GM18508 (cell line): ENCODE measurements around the gene MALSU1.
"Not testable (repeated sequence)": the region's sequence is repeated elsewhere in the genome, so short reads cannot be mapped to it uniquely, and the experiment has no call there.

Experiments used
- ATAC-seq: cut with Tn5 transposase; IDR thresholded peaks from one replicate; pipeline ENCODE4 v1.9.1; 2021; ENCODE audit warnings: moderate number of reproducible peaks; ENCODE audit not compliant: insufficient read depth, unreplicated experiment

MALSU1 gene

DNA sequence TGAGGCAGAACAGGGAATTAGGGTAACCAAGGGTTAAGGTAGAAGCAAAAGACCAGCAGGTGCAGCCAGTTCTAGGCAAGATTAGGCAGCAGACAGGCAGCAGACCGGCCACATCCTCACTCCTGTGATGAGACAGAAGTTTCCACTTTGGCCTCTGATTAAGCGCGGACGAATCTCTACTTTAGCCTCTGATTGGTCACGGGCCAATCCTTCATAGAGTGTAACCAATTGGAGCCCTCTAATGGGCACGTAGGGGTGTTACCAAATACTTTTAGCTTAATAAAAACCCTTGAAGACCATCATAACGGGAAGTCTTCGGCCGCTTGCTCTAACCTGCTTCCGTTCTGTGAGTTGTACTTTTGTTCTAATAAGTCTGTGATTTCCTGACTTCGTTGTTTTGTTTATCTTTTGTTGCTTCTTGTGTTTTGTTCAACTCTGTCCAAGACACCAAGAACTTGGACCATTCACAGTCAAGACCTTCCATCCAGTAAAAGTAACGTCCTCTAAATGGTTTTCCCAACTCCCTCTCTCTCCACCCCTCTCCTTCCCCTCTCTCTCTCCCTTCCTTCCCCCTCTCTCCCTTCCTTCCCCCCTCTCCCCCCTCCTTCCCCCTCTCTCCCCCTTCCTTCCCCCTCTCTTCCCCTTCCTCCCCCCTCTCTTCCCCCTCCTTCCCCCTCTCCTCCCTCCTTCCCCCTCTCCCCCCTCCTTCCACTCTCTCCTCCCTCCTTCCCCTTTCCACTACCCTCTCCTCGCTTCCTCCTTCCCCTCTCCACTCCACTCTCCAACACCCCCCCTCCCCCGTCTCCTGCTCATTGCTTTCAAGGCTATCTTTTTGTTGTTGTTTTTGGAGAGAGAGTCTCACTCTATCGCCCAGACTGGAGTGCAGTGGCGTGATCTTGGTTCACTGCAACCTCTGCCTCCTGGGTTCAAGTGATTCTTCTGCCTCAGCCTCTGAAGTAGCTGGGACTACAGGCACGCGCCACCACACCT is 13.2 kb upstream of the MALSU1 start:
- no peak for ATAC-seq

DNA sequence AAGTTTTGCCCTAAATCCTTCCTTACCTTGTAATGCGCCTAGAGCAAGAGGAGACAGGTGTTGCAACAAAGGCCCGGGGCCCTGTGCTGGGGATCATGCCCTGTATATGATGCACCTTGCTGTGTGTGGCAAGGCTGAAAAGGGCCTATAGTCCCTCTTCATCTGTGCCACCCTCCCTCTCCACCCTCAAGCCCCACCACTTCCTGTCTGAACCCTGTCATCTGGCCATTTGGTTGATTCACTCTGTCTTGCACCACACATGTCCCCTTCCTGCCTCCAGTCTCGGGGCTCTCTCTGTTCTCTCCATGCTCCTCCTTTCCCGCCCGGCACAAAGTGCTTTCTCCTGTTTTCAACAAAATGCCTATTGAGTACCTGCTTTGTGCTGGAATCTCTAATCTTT is 11.5 kb upstream of the MALSU1 start:
- ATAC-seq, result no peak

DNA sequence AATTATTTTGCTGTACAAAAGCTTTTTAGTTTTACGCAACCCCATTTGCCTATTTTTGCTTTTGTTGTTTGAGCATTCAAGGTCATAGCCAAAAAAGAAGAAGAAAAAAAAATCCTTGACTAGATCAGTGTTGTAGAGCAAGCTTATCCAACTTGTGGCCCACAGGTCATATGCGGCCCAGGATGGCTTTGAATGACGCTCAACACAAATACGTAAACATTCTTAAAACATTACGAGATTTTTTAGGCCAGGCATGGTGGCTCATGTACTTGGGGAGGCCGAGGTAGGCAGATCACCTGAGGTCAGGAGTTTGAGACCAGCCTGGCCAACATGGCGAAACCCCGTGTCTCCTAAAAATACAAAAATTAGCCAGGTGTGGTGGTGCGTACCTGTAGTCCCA is 8.1 kb upstream of the MALSU1 start:
- ATAC-seq, result no peak

DNA sequence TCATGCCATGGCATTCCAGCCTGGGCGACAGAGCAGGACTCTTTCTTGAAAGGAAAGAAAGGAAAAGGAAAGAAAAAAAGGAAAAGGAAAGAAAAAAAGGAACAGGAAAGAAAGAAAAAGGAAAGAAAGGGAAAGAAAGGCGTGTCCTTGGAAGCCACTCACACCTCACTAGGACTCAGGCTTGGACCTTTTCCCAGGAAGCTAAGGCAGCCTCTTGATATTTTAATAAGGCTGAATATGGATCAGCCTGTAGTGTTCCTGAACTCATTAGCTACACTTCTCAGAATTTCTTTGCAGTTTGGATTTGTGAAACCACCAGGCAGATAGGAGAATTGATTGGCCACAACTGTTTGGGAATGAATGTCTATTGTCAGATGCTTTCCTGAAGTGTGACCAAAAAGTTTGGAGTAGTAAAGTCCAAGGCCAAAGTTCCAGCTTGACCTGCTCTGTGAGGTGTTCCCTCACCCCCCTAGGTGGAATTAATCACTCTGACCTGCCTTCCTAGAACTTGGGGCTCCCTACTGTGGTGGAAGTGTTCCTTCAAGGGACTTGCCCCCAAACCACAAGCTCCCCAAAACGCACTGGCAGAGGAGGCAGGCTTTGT is 7.1 kb upstream of the MALSU1 start:
- ATAC-seq, result no peak

DNA sequence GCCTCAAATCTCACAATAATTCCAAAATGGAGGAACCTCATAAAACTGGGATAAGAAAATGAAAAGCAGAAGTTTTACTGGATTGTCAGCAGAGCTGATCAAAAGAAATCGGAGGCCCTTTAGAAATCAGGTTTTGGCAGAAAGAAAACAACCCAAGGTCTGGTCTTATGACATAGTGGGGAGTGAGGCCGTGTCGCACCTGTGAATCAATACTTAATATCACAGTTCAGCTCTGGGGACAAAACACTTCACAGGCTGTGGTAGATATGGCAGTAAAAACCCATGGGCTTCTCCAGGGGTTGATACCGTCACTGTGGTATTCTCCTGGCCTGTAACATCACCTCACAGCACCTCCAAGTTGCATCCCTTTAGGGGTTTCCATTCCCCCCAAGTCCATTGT is 6.5 kb upstream of the MALSU1 start:
- ATAC-seq, result no peak

DNA sequence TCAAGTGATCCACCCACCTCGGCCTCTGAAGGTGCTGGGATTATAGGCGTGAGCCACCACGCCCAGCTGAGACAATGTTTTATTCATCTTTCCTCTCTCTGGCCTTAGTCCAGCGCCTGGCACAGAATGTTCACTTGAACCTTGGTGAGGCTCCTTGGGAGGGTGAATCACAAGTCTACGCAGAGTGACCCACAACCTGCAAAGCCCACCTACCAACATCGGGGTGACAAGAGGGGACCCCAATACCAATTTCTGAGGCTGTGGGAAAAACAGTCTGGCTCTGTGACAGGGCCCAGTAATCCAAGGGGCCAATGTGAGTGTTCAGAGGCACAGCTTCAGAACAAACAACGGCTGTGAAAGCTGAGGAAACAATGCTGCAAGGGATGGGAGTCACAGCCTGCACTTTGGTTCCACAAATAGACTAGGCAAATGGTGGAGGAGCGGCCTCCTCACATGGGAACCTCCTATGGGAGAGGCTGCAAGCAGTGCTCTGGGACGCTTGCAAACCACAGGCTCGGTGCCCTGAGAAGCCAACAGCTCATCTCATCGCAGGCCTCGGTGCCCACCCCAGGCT is 5.6 kb upstream of the MALSU1 start:
- ATAC-seq, result no peak

DNA sequence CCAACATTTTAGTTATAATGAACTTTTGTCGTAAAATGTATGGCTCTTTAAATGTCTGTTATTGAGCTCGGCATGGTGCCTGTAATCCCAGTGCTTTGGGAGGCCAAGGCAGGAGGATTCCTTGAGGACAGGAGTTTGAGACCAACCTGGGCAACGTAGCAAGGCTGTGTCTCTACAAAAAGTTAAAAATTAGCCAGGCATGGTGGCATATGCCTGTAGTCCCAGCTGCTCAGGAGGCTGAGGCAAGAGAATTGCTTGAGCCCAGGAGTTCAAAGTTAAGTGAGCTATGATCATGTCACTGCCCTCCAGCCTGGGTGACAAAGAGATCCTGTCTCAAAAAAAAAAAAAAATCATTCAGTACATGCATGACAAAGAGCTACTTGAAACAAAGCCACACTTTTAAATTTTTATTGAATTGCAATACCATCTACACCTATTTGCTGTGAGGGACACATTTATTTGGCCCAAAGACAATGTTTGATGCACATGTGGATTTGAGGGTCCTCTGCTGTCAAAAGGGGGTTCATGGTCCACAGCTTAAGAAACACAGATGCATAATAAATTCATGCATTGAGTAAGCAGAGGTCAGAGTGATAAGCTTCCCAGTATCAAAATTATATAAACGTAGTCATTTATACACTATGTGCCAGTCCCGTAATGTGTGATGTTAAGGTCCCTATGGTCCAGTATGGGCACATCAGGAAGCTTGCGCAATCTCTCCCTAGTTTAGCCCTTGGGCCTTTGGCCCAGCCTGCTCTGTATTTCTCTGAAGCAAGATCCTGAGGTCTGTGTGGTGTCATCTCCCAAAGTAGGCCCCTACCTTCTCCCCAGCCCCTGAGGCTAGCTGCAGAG is 4.4 kb upstream of the MALSU1 start:
- ATAC-seq, result no peak

DNA sequence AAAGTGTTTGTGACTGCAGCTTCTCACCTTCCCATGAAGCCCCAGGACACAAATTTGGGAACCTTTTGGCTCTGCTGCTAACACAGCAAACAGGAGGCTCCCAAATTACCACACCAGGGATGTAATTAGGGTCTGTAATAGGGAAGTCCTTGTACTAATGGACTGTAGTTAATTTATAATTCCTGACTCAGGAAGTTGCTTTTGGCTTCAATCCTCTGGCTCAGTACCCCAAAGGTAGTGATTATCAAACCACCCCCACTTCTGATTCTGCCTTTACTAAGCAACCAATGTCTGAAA is 3.8 kb upstream of the MALSU1 start:
- ATAC-seq, result no peak

DNA sequence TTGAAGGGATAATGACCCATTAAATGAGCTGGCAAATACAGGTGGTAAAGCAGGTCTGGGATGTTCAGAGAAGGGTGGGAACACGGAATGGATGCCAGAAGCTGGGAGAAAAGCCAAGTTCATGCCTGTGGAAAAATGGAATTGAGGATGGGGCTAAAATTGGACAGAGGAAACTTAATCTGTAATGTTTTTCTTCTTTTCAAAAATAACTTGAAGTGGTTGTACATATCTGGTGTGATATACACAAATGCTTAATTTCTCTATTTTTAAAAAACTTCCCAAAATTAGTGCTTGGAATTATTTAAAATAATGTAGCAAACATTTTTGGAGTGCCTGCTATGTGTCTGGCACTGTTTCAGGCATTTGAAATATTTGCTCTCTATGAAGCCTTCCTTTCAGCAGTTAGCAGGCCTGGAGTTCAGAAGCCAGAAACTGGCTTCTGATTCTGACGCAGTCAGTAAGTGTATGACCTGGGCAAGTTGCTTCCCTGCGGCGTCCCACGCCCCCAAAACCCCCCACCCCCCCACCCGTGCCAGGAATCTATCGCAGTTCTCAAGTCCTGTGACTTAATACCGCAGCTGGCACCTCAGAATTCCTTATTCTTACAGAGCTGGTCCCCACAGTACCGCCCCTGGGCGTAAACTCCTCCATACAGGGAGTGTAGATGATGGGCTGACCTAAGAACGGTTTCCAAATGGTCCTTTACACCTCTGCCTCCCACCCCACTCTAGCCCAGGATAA is 828 bp upstream of the MALSU1 start:
- no peak for ATAC-seq

DNA sequence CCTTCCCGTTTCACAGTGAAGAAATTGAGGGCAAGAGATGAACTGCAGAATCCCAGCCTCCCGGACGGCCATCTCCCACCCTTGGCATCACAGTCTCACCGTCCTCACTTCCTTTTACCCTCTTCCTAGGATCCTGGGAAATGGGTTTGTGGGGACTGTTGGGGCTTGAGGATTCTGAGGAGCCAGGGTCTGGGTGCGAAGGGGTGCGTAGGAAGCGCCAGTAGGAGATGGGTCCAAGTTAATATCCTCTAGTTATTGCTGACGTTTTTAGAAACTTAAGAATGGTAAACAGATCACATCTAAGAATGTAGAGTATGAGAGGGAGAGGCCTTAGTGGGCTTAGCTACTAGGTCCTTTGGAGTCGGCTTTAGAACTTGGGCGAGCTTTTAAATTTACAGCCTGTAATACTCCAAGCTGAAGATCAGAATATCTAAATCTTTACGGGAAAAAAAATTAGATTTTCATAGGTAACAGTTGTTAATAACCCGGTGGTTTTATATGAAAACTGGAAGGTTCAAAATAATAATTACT is 696 bp downstream of the MALSU1 start:
- ATAC-seq, result peak; percentile 15

DNA sequence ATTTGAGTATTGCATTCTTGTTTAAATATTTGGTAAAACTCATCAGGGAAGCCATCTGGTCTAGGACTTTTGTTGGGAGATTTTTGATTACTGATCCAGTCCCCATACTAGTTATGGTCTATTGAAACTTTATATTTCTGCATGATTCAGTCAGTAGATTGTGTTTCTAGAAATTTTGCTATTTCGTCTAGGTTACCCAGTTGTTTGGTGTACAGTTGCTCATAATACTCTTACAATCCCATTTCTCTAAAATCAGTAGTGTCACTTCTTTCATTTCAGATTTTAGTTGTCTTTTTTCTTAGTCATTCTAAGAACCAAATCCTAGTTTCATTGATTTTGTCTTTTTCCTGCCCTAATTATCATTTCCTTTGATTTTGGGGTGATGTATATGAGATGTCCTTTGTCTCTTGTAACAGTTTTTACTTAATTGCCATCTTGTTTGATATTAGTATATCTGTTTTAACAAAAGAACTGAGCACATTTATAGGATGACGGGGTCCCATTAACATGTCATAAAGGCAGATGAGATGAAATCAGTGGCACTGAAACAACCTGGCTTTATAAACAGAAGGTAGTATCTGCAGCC is 7.9 kb downstream of the MALSU1 start:
- ATAC-seq, result no peak

DNA sequence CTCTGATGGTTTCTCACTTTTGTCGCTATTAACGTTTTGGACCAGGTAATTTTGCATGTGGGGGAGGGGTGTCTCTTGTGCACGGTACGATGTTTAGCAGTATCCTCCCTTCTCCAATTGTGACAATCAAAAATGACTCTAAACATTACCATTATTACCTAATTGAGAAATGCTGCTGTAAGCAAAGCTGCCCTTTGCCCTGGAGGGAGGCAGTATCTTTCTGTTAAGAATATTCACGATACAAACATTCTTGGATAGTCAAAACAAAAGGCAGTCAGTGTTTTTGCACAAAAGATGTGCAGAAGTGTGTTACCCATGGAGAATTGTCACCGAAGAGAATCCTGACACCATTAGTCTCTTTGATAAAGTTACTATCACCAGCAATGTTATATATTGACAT is 9.6 kb downstream of the MALSU1 start:
- no peak for ATAC-seq

DNA sequence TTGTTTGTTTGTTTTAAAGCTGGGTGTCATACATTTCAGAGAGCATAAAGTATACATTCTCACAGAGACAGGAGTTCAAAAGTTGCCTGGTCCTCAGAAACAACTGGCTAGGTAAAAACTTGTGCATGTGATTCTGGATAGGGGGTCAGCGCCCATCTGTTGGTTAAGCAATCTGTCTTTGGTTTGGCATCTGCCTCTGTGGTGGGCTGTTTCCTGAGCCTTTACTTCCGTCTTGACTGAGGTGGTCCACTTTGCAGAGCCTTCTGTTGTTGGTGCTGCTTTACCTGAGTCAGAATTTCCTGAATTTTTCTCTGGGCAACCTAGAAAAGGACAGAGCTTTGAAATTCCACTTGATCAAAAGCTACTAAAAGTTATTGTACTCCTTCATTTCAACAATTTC is 13.0 kb downstream of the MALSU1 start:
- not testable (repeated sequence) for ATAC-seq

DNA sequence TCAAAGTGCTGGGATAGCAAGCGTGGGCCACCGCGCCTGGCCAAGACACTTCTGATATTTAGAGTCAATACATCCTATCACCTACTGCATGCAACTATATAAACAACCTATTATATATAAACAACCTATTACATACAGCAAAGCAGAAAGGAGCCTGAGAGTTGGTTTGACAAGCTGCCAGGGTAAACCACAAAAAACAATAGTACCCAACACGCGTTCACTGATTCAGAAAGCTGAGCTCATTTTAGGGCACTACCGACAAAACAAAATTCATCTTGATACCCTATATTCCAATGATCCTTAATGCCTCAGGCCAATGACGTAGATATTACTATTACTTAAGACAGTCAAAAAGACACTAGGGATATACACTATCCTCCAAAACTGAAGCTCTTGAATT is 16.2 kb downstream of the MALSU1 start:
- ATAC-seq, result no peak

DNA sequence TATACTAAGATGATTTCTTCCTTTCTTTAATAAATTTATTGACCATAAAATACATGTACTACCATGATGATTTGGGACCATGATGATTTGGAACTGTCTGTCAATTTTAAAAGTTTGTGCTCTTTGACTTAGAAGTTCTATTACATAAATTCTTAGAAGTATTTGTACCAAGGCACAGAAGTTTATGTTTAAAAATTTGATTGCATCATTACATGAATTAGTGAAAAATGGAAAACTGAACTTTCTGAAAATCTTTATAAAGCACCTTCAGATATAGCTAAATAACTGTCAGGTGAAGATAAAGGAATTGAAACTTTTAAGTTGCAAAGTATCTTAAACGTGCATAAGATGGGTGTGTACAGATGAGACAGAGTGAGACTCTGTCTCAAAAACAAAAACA is 32.0 kb downstream of the MALSU1 start:
- no peak for ATAC-seq

DNA sequence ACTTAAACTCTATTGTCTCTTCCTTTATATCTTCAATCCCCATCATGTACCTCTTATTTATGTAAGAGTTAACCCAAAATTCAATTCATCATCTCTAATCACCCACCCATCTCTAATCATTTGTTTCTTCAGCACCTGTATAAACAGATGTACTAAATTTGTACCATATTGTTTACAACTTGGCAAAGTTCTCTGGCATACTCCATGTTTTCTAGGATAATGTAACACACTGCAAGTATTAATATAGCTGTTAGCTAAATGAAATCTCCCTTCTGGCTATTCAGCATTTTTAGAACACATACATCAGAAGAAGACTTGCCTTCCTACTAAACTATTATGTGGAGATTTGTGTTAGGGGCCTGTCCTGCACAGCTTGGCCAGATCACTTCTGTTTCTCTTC is 33.1 kb downstream of the MALSU1 start:
- ATAC-seq, result no peak

DNA sequence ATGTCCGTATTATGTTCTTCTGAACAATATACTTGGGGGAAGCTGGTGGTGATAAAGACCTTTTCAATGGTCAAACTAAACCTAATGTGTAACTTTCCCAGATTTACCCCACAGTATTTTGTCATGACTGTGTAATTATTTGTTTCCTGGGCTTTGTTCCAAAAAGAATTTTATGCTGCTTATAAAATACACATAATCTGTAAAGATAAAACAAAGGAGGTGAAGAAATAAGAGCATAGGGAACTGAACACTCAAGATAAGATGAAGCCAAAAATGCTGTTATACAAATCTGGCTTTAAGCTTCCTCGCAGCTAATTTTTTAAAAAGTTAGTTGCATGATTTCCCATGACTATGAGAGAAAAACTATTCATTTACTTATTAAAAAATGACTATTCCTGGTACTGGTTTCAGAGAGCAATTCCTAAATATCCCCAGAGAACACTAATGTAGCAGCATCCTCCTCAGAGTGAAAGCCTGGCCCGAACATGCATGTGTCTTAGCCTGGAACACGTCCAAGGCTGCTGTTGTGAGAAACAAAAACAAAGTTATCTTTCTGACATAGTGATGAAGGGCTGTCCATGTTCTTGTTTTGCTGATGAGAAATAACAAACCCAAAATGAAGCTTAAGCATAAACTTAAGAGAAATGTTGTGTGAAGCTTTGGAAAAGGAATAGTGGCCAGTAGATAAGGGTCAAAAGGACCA is 33.9 kb downstream of the MALSU1 start:
- no peak for ATAC-seq

DNA sequence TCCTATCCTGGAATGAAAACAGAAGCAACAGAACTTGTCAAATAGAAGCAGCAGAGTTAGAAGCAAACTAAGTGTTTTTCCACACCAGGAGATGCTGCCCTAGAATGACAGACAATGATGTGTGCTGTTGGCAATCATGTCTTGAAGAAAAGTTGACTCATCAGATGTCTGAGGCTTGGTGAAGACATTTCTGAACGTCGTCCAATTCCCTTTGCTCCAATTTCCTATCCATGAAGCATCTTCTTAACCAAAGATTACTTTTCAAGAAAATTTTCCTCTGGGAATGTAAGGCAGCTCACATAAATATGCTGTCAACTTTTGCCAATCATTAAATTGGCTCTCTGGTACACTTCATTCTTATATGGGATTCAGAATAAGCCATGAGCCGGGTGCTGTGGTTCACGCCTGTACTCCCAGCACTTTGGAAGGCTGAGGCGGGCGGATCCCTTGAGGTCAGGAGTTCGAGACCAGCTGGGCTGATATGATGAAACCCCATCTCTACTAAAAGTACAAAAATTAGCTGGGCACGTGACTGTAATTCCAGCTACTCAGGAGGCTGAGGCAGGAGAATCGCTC is 34.6 kb downstream of the MALSU1 start:
- ATAC-seq, result no peak
